Prostate gland (tissue), 2 donors: ENCODE data around the gene AXDND1. TPM values are rescaled to one million over a fixed set of nuclear protein-coding genes. Genes with fewer than 3 reads are reported as not detected.

Experiments
- DNase-seq: peaks from one replicate; pipeline ENCODE4 v3.0.0-alpha.2; 2019; ENCODE audit warnings: low spot score
- H3K27ac ChIP-seq, 2 donors: fragments of 200-600 bp; sonication (generic); 2 replicates each; pipeline ENCODE4 v1.5.1; 2017 to 2019
- H3K27me3 ChIP-seq: fragments of 200-600 bp; sonication (generic); replicated peaks from 2 replicates; pipeline ENCODE4 v1.5.1; 2019; ENCODE audit not compliant: insufficient read depth
- H3K36me3 ChIP-seq, 2 donors: fragments of 200-600 bp; sonication (generic); 1 replicate in 1 of 2; 2 replicates in 1 of 2; pipeline versions ENCODE4 v1.5.1 to v1.8.1; 2017 to 2019
- H3K4me1 ChIP-seq: fragments of 200-600 bp; sonication (generic); replicated peaks from 2 replicates; pipeline ENCODE4 v1.5.1; 2019
- H3K4me3 ChIP-seq, 2 donors: fragments of 200-600 bp; sonication (generic); 2 replicates each; pipeline ENCODE4 v1.5.1; 2017 to 2019
- H3K9me3 ChIP-seq: fragments of 200-600 bp; sonication (generic); 2 replicates; pipeline ENCODE4 v1.5.1; 2017
- POLR2A ChIP-seq: fragments of 450-650 bp; IDR thresholded peaks from one replicate; pipeline ENCODE4 v1.6.1; 2016; ENCODE audit warnings: antibody characterized with exemption, mild to moderate bottlenecking
- POLR2AphosphoS5 ChIP-seq: sonication (generic); formaldehyde crosslinking; IDR thresholded peaks from one replicate; pipeline ENCODE4 v1.6.1; 2017; ENCODE audit warnings: antibody characterized with exemption
- WGBS: methylation state at CpG from one replicate; pipeline ENCODE4 v1.1.5; 2018; 5-methylcytosine and 5-hydroxymethylcytosine counted together
- intact Hi-C: fragments of 100-400 bp; cut with DNase I; formaldehyde crosslinking; loops from one replicate; pipeline ENCODE4 v1.14.2; 2022
- total RNA-seq, 2 donors: library from RNA; depleted of rRNA; stranded (reverse); fragments of >200 nt; gene quantifications; one replicate each; pipeline ENCODE4 v1.1.0, GENCODE V29; 2016
- TF ChIP-seq, protein P1 (sequence below), 4 experiments: fragments of 200-600 bp in 2 of 4; fragments of 450-650 bp in 2 of 4; sonication (generic) in 2 of 4; IDR thresholded peaks; 1 replicate in 3 of 4; 2 replicates in 1 of 4; pipeline ENCODE4 v1.5.1; 2016 to 2019; ENCODE audit warnings: antibody characterized with exemption in 4 of 4, mild to moderate bottlenecking in 2 of 4, moderate library complexity in 2 of 4

The AXDND1 gene
- total RNA-seq, 2 donors from 2014 or later = 7.0 TPM; not detected in 1

DNA sequence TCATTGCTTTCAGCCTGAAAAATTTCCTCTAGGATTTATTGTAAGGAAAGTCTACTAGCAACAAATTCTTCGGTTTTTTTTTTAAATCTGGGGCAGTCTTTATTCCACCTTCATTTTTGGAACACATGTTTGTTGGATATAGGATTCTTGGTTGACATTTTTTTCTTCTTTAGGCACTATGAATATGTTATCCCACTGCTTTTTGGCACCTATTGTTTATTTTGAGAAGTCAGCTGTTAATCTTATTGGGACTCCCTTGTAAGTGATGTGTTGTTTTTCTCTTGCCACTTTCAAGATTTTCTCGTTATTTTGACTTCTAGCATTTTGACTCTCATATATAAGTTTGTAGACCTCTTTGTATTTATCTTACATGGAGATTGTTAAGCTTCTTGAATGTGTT, 110.7 kb downstream of the AXDND1 start:
- DNase-seq = no peak
- H3K36me3 ChIP-seq = no peaks in the 10 kb centered on the region
- TF ChIP-seq POLR2AphosphoS5 (no peak), POLR2A (no peak)
- TF ChIP-seq, protein P1, sequence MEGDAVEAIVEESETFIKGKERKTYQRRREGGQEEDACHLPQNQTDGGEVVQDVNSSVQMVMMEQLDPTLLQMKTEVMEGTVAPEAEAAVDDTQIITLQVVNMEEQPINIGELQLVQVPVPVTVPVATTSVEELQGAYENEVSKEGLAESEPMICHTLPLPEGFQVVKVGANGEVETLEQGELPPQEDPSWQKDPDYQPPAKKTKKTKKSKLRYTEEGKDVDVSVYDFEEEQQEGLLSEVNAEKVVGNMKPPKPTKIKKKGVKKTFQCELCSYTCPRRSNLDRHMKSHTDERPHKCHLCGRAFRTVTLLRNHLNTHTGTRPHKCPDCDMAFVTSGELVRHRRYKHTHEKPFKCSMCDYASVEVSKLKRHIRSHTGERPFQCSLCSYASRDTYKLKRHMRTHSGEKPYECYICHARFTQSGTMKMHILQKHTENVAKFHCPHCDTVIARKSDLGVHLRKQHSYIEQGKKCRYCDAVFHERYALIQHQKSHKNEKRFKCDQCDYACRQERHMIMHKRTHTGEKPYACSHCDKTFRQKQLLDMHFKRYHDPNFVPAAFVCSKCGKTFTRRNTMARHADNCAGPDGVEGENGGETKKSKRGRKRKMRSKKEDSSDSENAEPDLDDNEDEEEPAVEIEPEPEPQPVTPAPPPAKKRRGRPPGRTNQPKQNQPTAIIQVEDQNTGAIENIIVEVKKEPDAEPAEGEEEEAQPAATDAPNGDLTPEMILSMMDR (IDR thresholded peaks at IDR 0.05) = no peak
- no peaks in the 10 kb centered on the region for H3K4me1 ChIP-seq
- H3K27me3 ChIP-seq = no peaks in the 10 kb centered on the region
- no peak overlapping the region for H3K4me3 ChIP-seq
- intact Hi-C loops = no loop called here
- H3K27ac ChIP-seq = no peak overlapping the region
- no peaks in the 10 kb centered on the region for H3K9me3 ChIP-seq
- 52% methylated on average over 2 of the region's 2 CpGs for WGBS

DNA sequence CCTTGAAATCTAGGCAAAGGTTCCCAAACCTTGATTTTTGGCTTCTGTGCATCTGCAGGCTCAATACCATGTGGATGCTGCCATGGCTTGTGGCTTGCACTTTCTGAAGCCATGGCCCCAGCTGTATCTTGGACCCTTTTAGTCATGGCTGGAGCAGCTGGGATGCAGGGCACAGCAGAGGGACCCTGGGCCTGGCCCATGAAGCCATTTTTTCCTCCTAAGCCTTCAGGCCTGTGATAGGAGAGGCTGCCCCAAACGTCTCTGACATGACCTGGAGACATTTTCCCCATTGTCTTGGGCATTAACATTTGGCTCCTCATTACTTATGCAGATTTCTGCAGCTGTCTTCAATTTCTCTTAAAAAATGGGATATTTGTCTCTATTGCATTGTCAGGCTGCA, 112.6 kb downstream of the AXDND1 start:
- Histone ChIP-seq H3K27ac (no peak overlapping the region), H3K4me3 (no peak overlapping the region), H3K27me3 (no peaks in the 10 kb centered on the region), H3K4me1 (no peaks in the 10 kb centered on the region), H3K36me3 (no peaks in the 10 kb centered on the region), H3K9me3 (no peaks in the 10 kb centered on the region)
- TF ChIP-seq, protein P1 (IDR thresholded peaks at IDR 0.05) = no peak
- TF ChIP-seq POLR2AphosphoS5 (no peak), POLR2A (no peak)
- DNase-seq = no peak
- 20% methylated on average over 1 of the region's 1 CpG for WGBS
- intact Hi-C loops = no loop called here

- Histone ChIP-seq H3K36me3 (no peaks in the 10 kb centered on the region), H3K4me3 (no peak overlapping the region), H3K27me3 (no peaks in the 10 kb centered on the region), H3K27ac (no peak overlapping the region), H3K4me1 (no peaks in the 10 kb centered on the region), H3K9me3 (no peaks in the 10 kb centered on the region)
- DNase-seq = no peak
- TF ChIP-seq, protein P1 (IDR thresholded peaks at IDR 0.05) = no peak
- TF ChIP-seq POLR2A = no peak
- TF ChIP-seq POLR2AphosphoS5 = no peak
- intact Hi-C loops = no loop called here
- 74% methylated on average over 1 of the region's 1 CpG for WGBS
Observed at GRCh38 chr1:179490611-179491010, 124.8 kb downstream of the AXDND1 start.

DNA sequence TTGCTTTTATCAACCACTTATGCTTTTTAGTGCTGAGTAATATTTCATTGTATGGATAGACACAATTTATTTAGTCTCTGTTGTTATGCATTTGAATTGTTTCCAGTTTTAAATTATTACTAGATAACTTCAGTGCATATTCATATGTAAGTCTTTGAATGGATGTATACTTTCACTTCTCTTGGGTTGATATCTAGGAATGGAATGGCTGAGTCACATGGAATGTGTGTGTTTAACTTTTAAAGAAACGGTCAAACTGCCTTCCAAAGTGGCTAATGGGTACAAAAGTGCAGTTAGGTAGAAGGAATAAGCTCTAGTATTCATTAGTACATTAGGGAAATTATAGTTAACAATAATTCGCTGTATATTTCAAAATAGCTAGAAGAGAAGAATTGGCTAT, 127.6 kb downstream of the AXDND1 start:
- WGBS = 79% methylated on average over 2 of the region's 2 CpGs
- H3K27ac ChIP-seq = no peak overlapping the region
- intact Hi-C loops = no loop called here
- H3K9me3 ChIP-seq = no peaks in the 10 kb centered on the region
- no peaks in the 10 kb centered on the region for H3K36me3 ChIP-seq
- TF ChIP-seq, protein P1 (IDR thresholded peaks at IDR 0.05) = no peak
- TF ChIP-seq POLR2AphosphoS5 (no peak), POLR2A (no peak)
- H3K27me3 ChIP-seq = no peaks in the 10 kb centered on the region
- no peaks in the 10 kb centered on the region for H3K4me1 ChIP-seq
- DNase-seq = no peak
- no peak overlapping the region for H3K4me3 ChIP-seq

- Histone ChIP-seq H3K4me3 (no peak overlapping the region), H3K4me1 (no peaks in the 10 kb centered on the region), H3K27me3 (no peaks in the 10 kb centered on the region), H3K9me3 (no peaks in the 10 kb centered on the region), H3K36me3 (no peaks in the 10 kb centered on the region), H3K27ac (no peak overlapping the region)
- no peak for TF ChIP-seq POLR2AphosphoS5
- TF ChIP-seq POLR2A = no peak
- TF ChIP-seq, protein P1 (IDR thresholded peaks at IDR 0.05) = no peak
- intact Hi-C loops = no loop called here
- DNase-seq = no peak
- 89% methylated on average over 6 of the region's 6 CpGs for WGBS
Observed at GRCh38 chr1:179506199-179506598, 140.4 kb downstream of the AXDND1 start.
